PC-9 (cell line): ENCODE measurements around the gene SLC7A10.

Source experiments
- CTCF ChIP-seq: fragments of 200-600 bp; sonication (generic); conservative IDR thresholded peaks from 2 replicates; pipeline ENCODE4 v1.6.1; 2017; ENCODE audit warnings: mixed run types, antibody characterized with exemption, mild to moderate bottlenecking, moderate library complexity
- EZH2 ChIP-seq: fragments of 200-600 bp; sonication (generic); IDR thresholded peaks from 2 replicates; pipeline ENCODE4 v1.8.0; 2017; ENCODE audit warnings: antibody characterized with exemption, low read depth

- no peak for TF ChIP-seq EZH2
- no peak for TF ChIP-seq CTCF
These were observed 21.8 kb upstream of the SLC7A10 start for GRCh38 chr19:33247441-33247819.
